Measurements from ENCODE around the gene LTBP1.

The LTBP1 gene

DNA sequence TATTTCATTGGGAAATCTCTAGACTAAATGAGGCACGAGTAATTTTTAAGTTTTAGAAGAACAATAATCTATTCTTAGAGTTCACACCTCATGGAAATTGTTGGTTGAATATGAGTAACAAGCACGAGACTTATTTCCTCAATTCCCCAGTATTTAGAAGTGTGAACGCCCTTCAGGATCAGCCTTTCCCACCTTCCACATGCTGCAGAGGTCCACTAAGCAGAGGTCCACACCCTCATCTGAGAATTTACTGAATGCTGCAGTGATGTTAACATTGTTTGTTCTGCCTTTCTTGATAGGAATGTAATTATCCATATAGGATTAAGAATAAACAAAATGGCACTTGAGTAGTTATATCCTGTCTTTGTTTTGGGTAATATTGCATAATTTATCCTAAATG is 41.8 kb downstream of the LTBP1 start:
- H3K9me3 ChIP-seq (ENCODE audit: control insufficient read depth, insufficient read depth, low read length): no peaks in the 10 kb centered on the region
- no peaks in the 10 kb centered on the region for H3K36me3 ChIP-seq (ENCODE audit: control insufficient read depth, insufficient read depth, low read length)
- H3K9ac ChIP-seq (ENCODE audit: low read depth, low read length): no peak overlapping the region
- no peaks in the 10 kb centered on the region for H3K4me1 ChIP-seq (ENCODE audit: control insufficient read depth, insufficient read depth, low read length)
- no peak overlapping the region for H3K4me3 ChIP-seq (ENCODE audit: low read depth, low read length)
- H3K27me3 ChIP-seq (ENCODE audit: control insufficient read depth, insufficient read depth, low read length): no peaks in the 10 kb centered on the region
- H3K27ac ChIP-seq (ENCODE audit: low read depth, low read length): no peak overlapping the region

DNA sequence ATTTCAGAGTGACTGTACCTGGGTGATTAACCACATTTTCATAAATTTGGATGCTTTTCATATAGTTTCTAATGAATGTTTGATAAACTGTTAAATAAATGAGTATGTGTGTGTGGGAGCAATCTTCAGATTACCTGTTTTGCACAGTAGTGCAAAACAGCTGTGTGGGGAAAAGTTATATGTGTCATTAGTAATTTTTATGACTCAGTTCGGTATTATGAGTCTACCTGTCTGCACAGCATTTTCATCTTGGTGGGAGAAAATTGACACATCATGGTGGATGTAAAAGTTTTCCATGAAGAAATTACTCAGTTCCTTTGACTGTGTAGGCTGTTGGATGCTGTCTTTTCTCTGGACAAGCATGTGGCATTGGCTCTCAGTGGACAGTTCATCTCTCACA is 43.8 kb downstream of the LTBP1 start:
- Histone ChIP-seq H3K27ac (ENCODE audit: low read depth, low read length) (no peak overlapping the region), H3K4me1 (ENCODE audit: control insufficient read depth, insufficient read depth, low read length) (no peaks in the 10 kb centered on the region), H3K9ac (ENCODE audit: low read depth, low read length) (no peak overlapping the region), H3K27me3 (ENCODE audit: control insufficient read depth, insufficient read depth, low read length) (no peaks in the 10 kb centered on the region), H3K4me3 (ENCODE audit: low read depth, low read length) (no peak overlapping the region), H3K36me3 (ENCODE audit: control insufficient read depth, insufficient read depth, low read length) (no peaks in the 10 kb centered on the region), H3K9me3 (ENCODE audit: control insufficient read depth, insufficient read depth, low read length) (no peaks in the 10 kb centered on the region)

DNA sequence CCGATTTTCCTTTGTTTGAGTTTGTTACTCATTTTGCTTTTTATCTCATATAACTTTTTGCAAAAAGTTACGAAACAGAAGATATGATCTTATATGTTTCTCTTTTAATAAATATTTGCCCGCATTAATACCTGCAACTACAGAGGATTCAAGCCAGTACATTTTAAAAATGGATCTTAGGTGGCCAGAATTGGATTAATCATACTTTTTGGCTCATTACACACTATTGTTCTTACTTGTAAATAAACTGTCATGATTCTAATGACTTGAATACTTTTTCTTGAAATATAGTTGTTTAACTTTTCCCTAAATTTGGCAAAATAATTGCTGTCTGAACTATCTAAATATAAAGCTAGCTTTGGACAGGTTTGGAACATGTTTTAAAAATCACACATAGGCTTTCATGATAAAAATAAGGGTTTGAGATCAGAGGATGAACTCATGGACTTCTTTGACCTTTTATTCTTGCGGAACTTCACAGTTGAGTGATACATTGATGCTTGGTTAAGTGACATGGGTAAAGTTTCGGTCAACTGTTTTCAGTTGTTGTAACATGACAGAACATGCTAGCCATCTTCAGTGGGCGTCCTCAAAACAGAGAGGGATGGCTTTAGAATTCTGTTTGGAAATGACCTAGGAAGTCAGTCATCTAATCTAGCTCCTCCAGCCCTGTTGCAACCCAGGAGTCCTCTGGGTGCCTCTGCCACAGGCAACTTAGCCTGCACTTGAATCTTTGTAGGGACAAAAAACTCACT is 44.5 kb downstream of the LTBP1 start:
- Histone ChIP-seq H3K36me3 (ENCODE audit: control insufficient read depth, insufficient read depth, low read length) (no peaks in the 10 kb centered on the region), H3K9me3 (ENCODE audit: control insufficient read depth, insufficient read depth, low read length) (no peaks in the 10 kb centered on the region), H3K9ac (ENCODE audit: low read depth, low read length) (no peak overlapping the region)

DNA sequence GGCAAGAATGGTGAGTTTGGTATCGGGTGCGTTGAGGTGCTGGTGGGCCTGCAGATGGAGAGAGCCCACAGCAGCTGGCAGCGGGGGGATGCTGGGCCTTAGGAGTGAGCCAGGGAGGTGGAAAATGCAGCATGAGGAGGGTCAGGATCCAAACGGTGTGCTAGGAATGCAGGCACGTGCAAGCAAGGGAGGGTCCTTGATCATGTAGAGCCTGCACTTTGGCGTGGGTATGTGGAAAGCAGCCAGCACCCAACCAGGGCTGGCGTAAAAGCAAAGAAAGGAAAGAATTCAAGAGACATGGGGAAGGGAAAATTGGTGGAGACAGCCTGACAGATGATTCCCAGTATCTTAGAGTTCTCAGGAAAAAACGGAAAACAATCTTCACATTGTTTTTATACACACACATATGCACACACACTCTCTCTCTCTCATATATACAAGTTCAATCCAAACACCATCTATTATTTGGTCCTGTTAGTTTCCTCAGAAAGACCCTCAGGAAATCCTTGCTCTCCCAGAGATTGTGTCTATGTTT is 46.3 kb downstream of the LTBP1 start:
- no peak overlapping the region for H3K27ac ChIP-seq (ENCODE audit: low read depth, low read length)
- no peaks in the 10 kb centered on the region for H3K4me1 ChIP-seq (ENCODE audit: control insufficient read depth, insufficient read depth, low read length)
- no peak overlapping the region for H3K4me3 ChIP-seq (ENCODE audit: low read depth, low read length)
- no peaks in the 10 kb centered on the region for H3K9me3 ChIP-seq (ENCODE audit: control insufficient read depth, insufficient read depth, low read length)
- no peak overlapping the region for H3K9ac ChIP-seq (ENCODE audit: low read depth, low read length)
- H3K27me3 ChIP-seq (ENCODE audit: control insufficient read depth, insufficient read depth, low read length): no peaks in the 10 kb centered on the region
- no peaks in the 10 kb centered on the region for H3K36me3 ChIP-seq (ENCODE audit: control insufficient read depth, insufficient read depth, low read length)

More for the DNA sequence above, 44.5 kb downstream of the LTBP1 start:
- Histone ChIP-seq H3K4me3 (ENCODE audit: low read depth, low read length) (no peak overlapping the region), H3K4me1 (ENCODE audit: control insufficient read depth, insufficient read depth, low read length) (no peaks in the 10 kb centered on the region), H3K27ac (ENCODE audit: low read depth, low read length) (no peak overlapping the region), H3K27me3 (ENCODE audit: control insufficient read depth, insufficient read depth, low read length) (no peaks in the 10 kb centered on the region)

DNA sequence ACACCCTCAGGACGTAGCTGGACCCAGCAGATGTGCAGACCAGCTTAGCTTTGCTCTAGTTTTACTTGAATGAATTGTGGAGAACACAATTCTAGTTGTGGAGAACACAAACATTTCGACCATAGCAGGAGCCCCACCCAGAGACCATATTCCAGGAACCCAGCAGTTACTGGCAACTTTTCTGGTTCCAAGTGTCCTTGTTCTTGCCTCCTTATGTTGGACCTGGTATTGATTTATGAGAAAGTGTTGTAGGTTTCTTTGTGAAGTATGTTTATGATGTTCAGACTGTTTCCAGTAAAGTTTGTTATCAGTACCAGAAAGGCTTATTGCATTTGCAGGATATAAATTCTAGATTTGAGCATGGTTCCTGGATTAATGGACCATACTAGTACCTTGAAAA is 51.0 kb downstream of the LTBP1 start:
- H3K27ac ChIP-seq (ENCODE audit: low read depth, low read length): no peak overlapping the region
- H3K9ac ChIP-seq (ENCODE audit: low read depth, low read length): no peak overlapping the region
- H3K4me1 ChIP-seq (ENCODE audit: control insufficient read depth, insufficient read depth, low read length): no peaks in the 10 kb centered on the region
- no peak overlapping the region for H3K4me3 ChIP-seq (ENCODE audit: low read depth, low read length)
- H3K27me3 ChIP-seq (ENCODE audit: control insufficient read depth, insufficient read depth, low read length): no peaks in the 10 kb centered on the region
- no peaks in the 10 kb centered on the region for H3K9me3 ChIP-seq (ENCODE audit: control insufficient read depth, insufficient read depth, low read length)
- H3K36me3 ChIP-seq (ENCODE audit: control insufficient read depth, insufficient read depth, low read length): no peaks in the 10 kb centered on the region

DNA sequence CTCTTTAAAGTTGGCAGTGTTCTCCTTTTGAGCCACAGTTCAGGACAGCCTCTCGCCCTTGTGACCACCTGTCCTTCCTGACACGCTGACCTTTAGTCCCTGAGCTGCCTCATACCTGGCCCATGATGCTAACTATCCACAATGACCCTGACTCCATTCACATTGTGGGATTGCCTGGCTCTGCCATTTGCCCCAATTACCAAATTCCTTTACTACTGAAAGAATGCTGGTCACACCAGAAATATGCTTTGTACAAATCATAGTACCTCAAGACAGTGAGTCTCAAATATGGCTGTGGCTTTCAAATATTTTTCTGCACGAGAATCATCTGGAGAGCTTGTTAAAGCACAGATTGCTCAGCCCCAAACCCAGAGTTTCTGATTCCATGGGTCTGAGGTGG is 54.2 kb downstream of the LTBP1 start:
- H3K4me1 ChIP-seq (ENCODE audit: control insufficient read depth, insufficient read depth, low read length): no peaks in the 10 kb centered on the region
- H3K27ac ChIP-seq (ENCODE audit: low read depth, low read length): no peak overlapping the region
- H3K27me3 ChIP-seq (ENCODE audit: control insufficient read depth, insufficient read depth, low read length): no peaks in the 10 kb centered on the region
- H3K9me3 ChIP-seq (ENCODE audit: control insufficient read depth, insufficient read depth, low read length): no peaks in the 10 kb centered on the region
- H3K36me3 ChIP-seq (ENCODE audit: control insufficient read depth, insufficient read depth, low read length): no peaks in the 10 kb centered on the region
- no peak overlapping the region for H3K4me3 ChIP-seq (ENCODE audit: low read depth, low read length)
- no peak overlapping the region for H3K9ac ChIP-seq (ENCODE audit: low read depth, low read length)

DNA sequence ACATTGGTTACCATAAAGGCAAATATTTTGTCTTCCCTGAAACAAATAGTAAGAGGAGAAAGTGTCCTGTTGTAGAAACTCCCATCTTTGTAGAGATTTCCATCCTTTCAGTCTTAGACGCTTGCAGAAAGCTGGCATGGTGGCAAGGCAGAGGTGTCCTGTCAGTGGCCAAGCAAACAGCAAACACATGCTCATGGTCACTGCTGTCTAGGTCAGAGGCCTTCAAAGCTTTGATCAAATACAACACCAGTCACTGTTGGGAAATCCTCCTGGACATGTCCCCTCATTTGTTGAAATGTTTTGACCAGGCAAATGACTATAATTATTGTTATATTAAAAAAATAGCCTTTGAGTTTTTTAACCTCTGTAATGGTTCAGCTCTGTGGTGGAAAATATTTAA is 55.1 kb downstream of the LTBP1 start:
- Histone ChIP-seq H3K9ac (ENCODE audit: low read depth, low read length) (no peak overlapping the region), H3K4me3 (ENCODE audit: low read depth, low read length) (no peak overlapping the region), H3K36me3 (ENCODE audit: control insufficient read depth, insufficient read depth, low read length) (no peaks in the 10 kb centered on the region), H3K4me1 (ENCODE audit: control insufficient read depth, insufficient read depth, low read length) (no peaks in the 10 kb centered on the region), H3K9me3 (ENCODE audit: control insufficient read depth, insufficient read depth, low read length) (no peaks in the 10 kb centered on the region), H3K27ac (ENCODE audit: low read depth, low read length) (no peak overlapping the region), H3K27me3 (ENCODE audit: control insufficient read depth, insufficient read depth, low read length) (no peaks in the 10 kb centered on the region)

DNA sequence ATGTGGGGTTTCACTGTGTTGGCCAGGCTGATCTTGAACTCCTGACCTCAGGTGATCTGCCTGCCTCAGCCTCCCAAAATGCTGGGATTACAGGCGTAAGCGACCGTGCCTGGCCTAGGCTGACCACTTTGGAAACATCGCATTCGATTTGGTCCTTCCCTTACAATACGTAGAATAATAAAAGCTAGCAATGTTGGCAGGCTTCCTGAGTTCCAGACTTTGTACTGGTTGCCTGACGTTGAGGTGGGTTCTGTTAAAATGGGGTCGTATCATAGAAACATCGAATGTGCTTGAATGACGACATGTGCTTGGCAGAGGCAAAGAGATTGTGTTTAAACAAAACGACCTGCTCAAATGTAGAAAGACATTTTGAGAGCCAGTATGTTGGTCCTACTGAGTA is 56.1 kb downstream of the LTBP1 start:
- Histone ChIP-seq H3K36me3 (ENCODE audit: control insufficient read depth, insufficient read depth, low read length) (no peaks in the 10 kb centered on the region), H3K9me3 (ENCODE audit: control insufficient read depth, insufficient read depth, low read length) (no peaks in the 10 kb centered on the region), H3K4me1 (ENCODE audit: control insufficient read depth, insufficient read depth, low read length) (no peaks in the 10 kb centered on the region), H3K27me3 (ENCODE audit: control insufficient read depth, insufficient read depth, low read length) (no peaks in the 10 kb centered on the region), H3K27ac (ENCODE audit: low read depth, low read length) (no peak overlapping the region), H3K4me3 (ENCODE audit: low read depth, low read length) (no peak overlapping the region), H3K9ac (ENCODE audit: low read depth, low read length) (no peak overlapping the region)

DNA sequence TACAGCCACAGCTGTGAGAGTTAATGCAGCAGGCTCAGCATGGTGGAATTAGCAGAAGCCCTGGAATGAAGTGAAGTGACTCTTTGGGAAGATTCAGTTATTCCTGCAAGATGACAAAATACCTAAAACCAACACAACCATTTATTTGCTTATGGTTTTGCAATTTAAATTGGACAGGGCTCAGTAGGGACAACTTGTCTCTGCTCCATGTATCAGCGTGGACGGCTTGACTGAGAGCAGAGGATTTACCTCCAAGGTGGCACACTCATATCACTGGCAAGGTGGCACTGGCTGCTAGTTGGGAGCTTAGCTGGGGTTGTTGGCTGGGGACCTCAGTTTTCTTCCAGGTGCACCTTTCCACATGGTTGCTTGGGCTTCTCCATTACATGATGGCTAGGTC is 58.3 kb downstream of the LTBP1 start:
- Histone ChIP-seq H3K4me3 (ENCODE audit: low read depth, low read length) (no peak overlapping the region), H3K4me1 (ENCODE audit: control insufficient read depth, insufficient read depth, low read length) (no peaks in the 10 kb centered on the region), H3K27ac (ENCODE audit: low read depth, low read length) (no peak overlapping the region), H3K9me3 (ENCODE audit: control insufficient read depth, insufficient read depth, low read length) (no peaks in the 10 kb centered on the region), H3K36me3 (ENCODE audit: control insufficient read depth, insufficient read depth, low read length) (no peaks in the 10 kb centered on the region), H3K27me3 (ENCODE audit: control insufficient read depth, insufficient read depth, low read length) (no peaks in the 10 kb centered on the region), H3K9ac (ENCODE audit: low read depth, low read length) (no peak overlapping the region)

DNA sequence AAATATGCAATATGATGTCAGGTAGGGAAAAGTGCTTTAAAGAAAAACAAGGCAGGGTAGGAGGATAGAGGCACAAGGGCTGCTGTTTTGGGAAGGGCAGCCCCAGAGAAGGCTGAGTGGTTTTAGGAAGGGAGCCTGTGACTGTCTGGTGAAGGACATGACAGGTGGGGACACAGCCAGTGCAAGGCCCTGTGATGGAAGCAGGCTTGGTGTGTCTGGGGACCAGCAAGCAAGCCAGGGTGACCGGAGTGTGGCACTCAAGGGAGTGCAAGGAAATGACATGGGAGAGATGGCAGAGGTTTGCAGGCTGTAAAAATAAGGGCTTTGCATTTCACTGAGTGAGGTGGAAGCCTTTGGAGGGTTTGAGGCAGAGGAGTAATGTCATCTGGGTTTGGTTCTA is 62.0 kb downstream of the LTBP1 start:
- no peaks in the 10 kb centered on the region for H3K36me3 ChIP-seq (ENCODE audit: control insufficient read depth, insufficient read depth, low read length)
- no peak overlapping the region for H3K9ac ChIP-seq (ENCODE audit: low read depth, low read length)
- no peaks in the 10 kb centered on the region for H3K9me3 ChIP-seq (ENCODE audit: control insufficient read depth, insufficient read depth, low read length)
- H3K27ac ChIP-seq (ENCODE audit: low read depth, low read length): no peak overlapping the region
- no peaks in the 10 kb centered on the region for H3K27me3 ChIP-seq (ENCODE audit: control insufficient read depth, insufficient read depth, low read length)
- peaks cover 4% of the 10 kb centered on the region for H3K4me1 ChIP-seq (ENCODE audit: control insufficient read depth, insufficient read depth, low read length)
- H3K4me3 ChIP-seq (ENCODE audit: low read depth, low read length): no peak overlapping the region

DNA sequence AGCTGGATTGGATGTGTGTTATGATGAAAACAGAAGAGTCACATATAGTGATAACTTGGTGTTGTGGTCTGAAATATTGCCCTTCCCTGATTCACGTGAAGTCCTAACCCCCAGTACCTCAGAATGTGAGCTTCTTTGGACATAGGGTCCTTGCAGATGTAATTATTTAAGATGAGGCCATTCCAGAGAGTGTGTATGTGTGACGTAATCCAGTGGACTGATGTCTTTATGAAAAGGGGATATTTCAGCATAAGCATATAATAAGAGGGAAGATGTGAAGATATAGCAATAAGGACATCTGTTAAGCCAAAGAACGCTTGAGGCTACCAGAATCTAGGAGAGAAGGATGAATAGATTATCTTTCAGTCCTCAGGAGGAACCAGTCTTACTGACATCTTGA is 62.5 kb downstream of the LTBP1 start:
- Histone ChIP-seq H3K4me1 (ENCODE audit: control insufficient read depth, insufficient read depth, low read length) (peaks cover 9% of the 10 kb centered on the region), H3K27ac (ENCODE audit: low read depth, low read length) (no peak overlapping the region), H3K36me3 (ENCODE audit: control insufficient read depth, insufficient read depth, low read length) (no peaks in the 10 kb centered on the region), H3K27me3 (ENCODE audit: control insufficient read depth, insufficient read depth, low read length) (no peaks in the 10 kb centered on the region), H3K4me3 (ENCODE audit: low read depth, low read length) (no peak overlapping the region), H3K9ac (ENCODE audit: low read depth, low read length) (no peak overlapping the region), H3K9me3 (ENCODE audit: control insufficient read depth, insufficient read depth, low read length) (no peaks in the 10 kb centered on the region)

All from HUES48 (cell line).